Gastroesophageal sphincter (tissue), 3 donors: ENCODE results near the gene NOTO.

Source experiments
- POLR2A ChIP-seq, 2 donors: fragments of 450-650 bp; IDR thresholded peaks; one replicate each; pipeline ENCODE4 v1.6.1; 2017; ENCODE audit warnings: antibody characterized with exemption in 2 of 2, mild to moderate bottlenecking in 2 of 2, moderate library complexity in 1 of 2
- TF ChIP-seq, protein P1 (sequence below), 4 experiments: fragments of 200-600 bp in 2 of 4; fragments of 450-650 bp in 2 of 4; sonication (generic) in 1 of 4; IDR thresholded peaks; one replicate each; pipeline ENCODE4 v1.5.1; 2017 to 2019; ENCODE audit warnings: antibody characterized with exemption in 4 of 4, mild to moderate bottlenecking in 2 of 4, moderate library complexity in 2 of 4

DNA sequence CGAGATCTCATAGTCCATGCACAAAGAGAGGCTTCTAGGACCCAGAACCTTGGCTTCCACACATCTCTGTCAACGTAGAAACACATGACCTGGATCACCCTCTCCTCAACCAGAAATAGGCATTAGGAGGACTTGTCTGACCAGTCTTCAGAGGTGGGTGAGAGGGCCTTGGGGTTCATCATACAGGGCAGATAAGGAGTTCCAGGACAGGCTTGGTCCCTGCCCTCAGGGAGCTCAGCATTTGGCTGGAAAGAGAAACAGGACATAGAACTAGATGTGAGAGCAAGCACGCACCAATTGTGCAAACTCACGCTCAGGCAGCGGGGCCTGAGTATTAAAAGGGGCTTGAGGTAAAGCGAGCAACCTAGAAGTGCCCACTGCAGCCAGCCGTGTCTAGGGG is 28.6 kb upstream of the NOTO start:
- TF ChIP-seq, protein P1, sequence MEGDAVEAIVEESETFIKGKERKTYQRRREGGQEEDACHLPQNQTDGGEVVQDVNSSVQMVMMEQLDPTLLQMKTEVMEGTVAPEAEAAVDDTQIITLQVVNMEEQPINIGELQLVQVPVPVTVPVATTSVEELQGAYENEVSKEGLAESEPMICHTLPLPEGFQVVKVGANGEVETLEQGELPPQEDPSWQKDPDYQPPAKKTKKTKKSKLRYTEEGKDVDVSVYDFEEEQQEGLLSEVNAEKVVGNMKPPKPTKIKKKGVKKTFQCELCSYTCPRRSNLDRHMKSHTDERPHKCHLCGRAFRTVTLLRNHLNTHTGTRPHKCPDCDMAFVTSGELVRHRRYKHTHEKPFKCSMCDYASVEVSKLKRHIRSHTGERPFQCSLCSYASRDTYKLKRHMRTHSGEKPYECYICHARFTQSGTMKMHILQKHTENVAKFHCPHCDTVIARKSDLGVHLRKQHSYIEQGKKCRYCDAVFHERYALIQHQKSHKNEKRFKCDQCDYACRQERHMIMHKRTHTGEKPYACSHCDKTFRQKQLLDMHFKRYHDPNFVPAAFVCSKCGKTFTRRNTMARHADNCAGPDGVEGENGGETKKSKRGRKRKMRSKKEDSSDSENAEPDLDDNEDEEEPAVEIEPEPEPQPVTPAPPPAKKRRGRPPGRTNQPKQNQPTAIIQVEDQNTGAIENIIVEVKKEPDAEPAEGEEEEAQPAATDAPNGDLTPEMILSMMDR (IDR thresholded peaks at IDR 0.05) = no peak
- no peak for TF ChIP-seq POLR2A (IDR thresholded peaks at IDR 0.05)
